Esophagus muscularis mucosa (tissue), 4 donors: Measurements from ENCODE around the gene MADD. TPM values are rescaled to one million over a fixed set of nuclear protein-coding genes. Genes with fewer than 3 reads are reported as not detected.

Experiments
- DNase-seq: peaks from one replicate; pipeline ENCODE4 v3.0.0-alpha.2; 2017; ENCODE audit errors: extremely low spot score
- H3K27ac ChIP-seq, 4 donors: fragments of 200-600 bp; sonication (generic); replicated peaks in 1 of 4; 1 replicate in 3 of 4; 2 replicates in 1 of 4; pipeline ENCODE4 v1.5.1; 2016 to 2019; ENCODE audit warnings: mild to moderate bottlenecking in 1 of 4
- H3K27me3 ChIP-seq, 4 donors: fragments of 200-600 bp; sonication (generic); one replicate each; pipeline versions ENCODE4 v1.5.1 to v1.6.0; 2016 to 2019
- H3K36me3 ChIP-seq, 4 donors: fragments of 200-600 bp; sonication (generic); one replicate each; pipeline ENCODE4 v1.5.1; 2016 to 2019
- H3K4me1 ChIP-seq, 4 donors: fragments of 200-600 bp; sonication (generic); one replicate each; pipeline ENCODE4 v1.5.1; 2016 to 2019
- H3K4me3 ChIP-seq, 4 donors: fragments of 200-600 bp; sonication (generic); 1 replicate in 2 of 4; 2 replicates in 2 of 4; pipeline ENCODE4 v1.5.1; 2016 to 2019; ENCODE audit warnings: mild to moderate bottlenecking in 4 of 4, moderate library complexity in 1 of 4
- H3K9me3 ChIP-seq, 4 donors: fragments of 200-600 bp; sonication (generic); 1 replicate in 3 of 4; 2 replicates in 1 of 4; pipeline ENCODE4 v1.5.1; 2016 to 2019
- CTCF ChIP-seq, 3 experiments: fragments of 200-600 bp in 2 of 3; fragments of 450-650 bp in 1 of 3; sonication (generic) in 2 of 3; IDR thresholded peaks; one replicate each; pipeline ENCODE4 v1.5.1; 2017 to 2019; ENCODE audit warnings: antibody characterized with exemption in 3 of 3, mild to moderate bottlenecking in 2 of 3, moderate library complexity in 1 of 3
- EP300 ChIP-seq: sonication (generic); formaldehyde crosslinking; IDR thresholded peaks from one replicate; pipeline ENCODE4 v1.6.1; 2017; ENCODE audit warnings: antibody characterized with exemption
- POLR2A ChIP-seq: fragments of 450-650 bp; IDR thresholded peaks from one replicate; pipeline ENCODE4 v1.6.1; 2017; ENCODE audit warnings: antibody characterized with exemption, moderate library complexity, mild to moderate bottlenecking, low read depth
- POLR2AphosphoS5 ChIP-seq, 2 donors: sonication (generic); formaldehyde crosslinking; IDR thresholded peaks; one replicate each; pipeline ENCODE4 v1.6.1; 2017; ENCODE audit warnings: antibody characterized with exemption in 2 of 2
- WGBS: methylation state at CpG from one replicate; pipeline ENCODE4 v1.1.5; 2018; 5-methylcytosine and 5-hydroxymethylcytosine counted together
- intact Hi-C: fragments of 100-400 bp; cut with DNase I; formaldehyde crosslinking; loops from one replicate; pipeline ENCODE4 v1.15.1; 2023
- total RNA-seq, 4 donors: library from RNA; depleted of rRNA; stranded (reverse); fragments of >200 nt; gene quantifications; one replicate each; pipeline versions ENCODE4 v1.1.0 to v1.2.1, GENCODE V29; 2016

Gene MADD
- total RNA-seq, 4 donors from 2014 or later = 27.8 to 35.4 (median 32.7) TPM

GRCh38 chr11:47360341-47360740, 90.4 kb downstream of the MADD start:
- WGBS = 95% methylated on average over 15 of the region's 15 CpGs
- no peak for DNase-seq

GRCh38 chr11:47361419-47361818, 91.5 kb downstream of the MADD start:
- H3K4me3 ChIP-seq = no peak overlapping the region
- H3K9me3 ChIP-seq = no peaks in the 10 kb centered on the region
- 81% methylated on average over 12 of the region's 13 CpGs for WGBS
- peaks cover 0 to 7% (median 5%) of the 10 kb centered on the region in 4 donors for H3K4me1 ChIP-seq
- H3K27ac ChIP-seq = no peak overlapping the region
- H3K27me3 ChIP-seq = no peaks in the 10 kb centered on the region
- no peak for TF ChIP-seq POLR2AphosphoS5 (IDR thresholded peaks at IDR 0.05)
- no peak for TF ChIP-seq EP300
- TF ChIP-seq CTCF (IDR thresholded peaks at IDR 0.05) = no peak
- no peak for TF ChIP-seq POLR2A
- peaks cover 0 to 3% (median 0%) of the 10 kb centered on the region in 4 donors for H3K36me3 ChIP-seq
- DNase-seq = no peak
- intact Hi-C loops = no loop called here

More at GRCh38 chr11:47360341-47360740, 90.4 kb downstream of the MADD start:
- intact Hi-C loops = no loop called here
- Histone ChIP-seq H3K36me3 (no peaks in the 10 kb centered on the region), H3K27me3 (no peaks in the 10 kb centered on the region), H3K9me3 (no peaks in the 10 kb centered on the region), H3K4me3 (no peak overlapping the region), H3K4me1 (peaks cover 0 to 14% (median 11%) of the 10 kb centered on the region in 4 donors), H3K27ac (no peak overlapping the region)
- TF ChIP-seq CTCF (IDR thresholded peaks at IDR 0.05) (no peak), POLR2A (no peak), POLR2AphosphoS5 (IDR thresholded peaks at IDR 0.05) (no peak), EP300 (no peak)

GRCh38 chr11:47366020-47366490, 96.1 kb downstream of the MADD start:
- H3K9me3 ChIP-seq = no peaks in the 10 kb centered on the region
- H3K36me3 ChIP-seq = peaks cover 0 to 3% (median 0%) of the 10 kb centered on the region in 4 donors
- 89% methylated on average over 1 of the region's 1 CpG for WGBS
- no peak for TF ChIP-seq POLR2A
- no peak for TF ChIP-seq CTCF (IDR thresholded peaks at IDR 0.05)
- no peak for TF ChIP-seq EP300
- no peak for TF ChIP-seq POLR2AphosphoS5 (IDR thresholded peaks at IDR 0.05)
- no peaks in the 10 kb centered on the region for H3K4me1 ChIP-seq
- DNase-seq = no peak
- no peak overlapping the region for H3K27ac ChIP-seq
- H3K4me3 ChIP-seq = no peak overlapping the region
- H3K27me3 ChIP-seq = no peaks in the 10 kb centered on the region
- intact Hi-C loops = no loop called here

GRCh38 chr11:47369676-47370075, 99.7 kb downstream of the MADD start:
- WGBS = 66% methylated on average over 3 of the region's 3 CpGs
- no peaks in the 10 kb centered on the region for H3K9me3 ChIP-seq
- TF ChIP-seq POLR2A = no peak
- no peak for TF ChIP-seq EP300
- no peak for TF ChIP-seq CTCF (IDR thresholded peaks at IDR 0.05)
- TF ChIP-seq POLR2AphosphoS5 (IDR thresholded peaks at IDR 0.05) = no peak
- H3K36me3 ChIP-seq = peaks cover 0 to 3% (median 0%) of the 10 kb centered on the region in 4 donors
- no peak for DNase-seq
- H3K4me3 ChIP-seq = no peak overlapping the region
- H3K4me1 ChIP-seq = peaks cover 0 to 8% (median 3%) of the 10 kb centered on the region in 4 donors
- H3K27me3 ChIP-seq = no peaks in the 10 kb centered on the region
- no peak overlapping the region for H3K27ac ChIP-seq
- intact Hi-C loops = loop anchor here (5.0 kb wide), 1 partner anchor 38 kb away; the partner anchor contains the start of gene SLC39A13

- TF ChIP-seq EP300 = no peak
- TF ChIP-seq POLR2A = no peak
- no peak for TF ChIP-seq POLR2AphosphoS5 (IDR thresholded peaks at IDR 0.05)
- TF ChIP-seq CTCF (IDR thresholded peaks at IDR 0.05) = no peak
- intact Hi-C loops = loop anchor here (5.0 kb wide), 1 partner anchor 35 kb away; the partner anchor contains the start of gene SLC39A13
- H3K9me3 ChIP-seq = no peaks in the 10 kb centered on the region
- H3K4me3 ChIP-seq = no peak overlapping the region
- H3K27ac ChIP-seq = no peak overlapping the region
- H3K4me1 ChIP-seq = peaks cover 0 to 8% (median 3%) of the 10 kb centered on the region in 4 donors
- no peak for DNase-seq
- no peaks in the 10 kb centered on the region for H3K36me3 ChIP-seq
- WGBS = 58% methylated on average over 7 of the region's 7 CpGs
- no peaks in the 10 kb centered on the region for H3K27me3 ChIP-seq
Observed at GRCh38 chr11:47372422-47372821, 102.5 kb downstream of the MADD start.
